H1 (cell line): ENCODE measurements around the gene GRAMD1B. TPM values are rescaled to one million over a fixed set of nuclear protein-coding genes. Genes with fewer than 3 reads are reported as not detected.

Experiments
- CTCF ChIA-PET: fragments of 300-600 bp; sonication (Branson Sonifier 250); formaldehyde crosslinking; loops from one replicate; lab custom pipeline; 2021; ENCODE audit not compliant: partially characterized antibody; lab: Charles Lee
- POLR2A ChIA-PET: fragments of 300-600 bp; sonication (Branson Sonifier 250); formaldehyde crosslinking; loops from one replicate; lab custom pipeline; 2021; ENCODE audit warnings: inconsistent platforms; ENCODE audit not compliant: partially characterized antibody; lab: Charles Lee
- DNase-seq, 2 experiments: peaks; one replicate each; pipeline versions ENCODE4 v3.0.0 to v3.0.0-alpha.2; 2010 to 2022; ENCODE audit warnings: low spot score in 2 of 2, low read depth in 1 of 2, mixed read lengths in 1 of 2
- FAIRE-seq: peaks from 2 replicates; lab custom pipeline; 2011; peaks lifted over from hg19 to GRCh38; lab: Jason Lieb, UNC
- H2AFZ ChIP-seq: 2 replicates; pipeline ENCODE4 v1.8.1; 2012; ENCODE audit warnings: low read length, inconsistent platforms
- H2AK5ac ChIP-seq: 2 replicates; pipeline ENCODE4 v1.6.1; 2013; ENCODE audit warnings: low read depth, low read length
- H2BK120ac ChIP-seq: replicated peaks from 2 replicates; pipeline ENCODE3; 2013; ENCODE audit warnings: low read depth, low read length, inconsistent platforms
- H2BK12ac ChIP-seq: 2 replicates; pipeline ENCODE4 v1.6.1; 2013; ENCODE audit warnings: low read depth, low read length
- H2BK15ac ChIP-seq: 2 replicates; pipeline ENCODE4 v1.6.1; 2013; ENCODE audit warnings: low read length
- H2BK20ac ChIP-seq: 2 replicates; pipeline ENCODE4 v1.6.1; 2013; ENCODE audit warnings: low read length
- H2BK5ac ChIP-seq: 2 replicates; pipeline ENCODE4 v1.6.1; 2013; ENCODE audit warnings: low read depth, low read length
- H3K14ac ChIP-seq: 2 replicates; pipeline ENCODE4 v1.6.1; 2013; ENCODE audit warnings: inconsistent platforms; ENCODE audit not compliant: insufficient read length
- H3K18ac ChIP-seq: 2 replicates; pipeline ENCODE4 v1.6.1; 2013; ENCODE audit warnings: low read length; ENCODE audit errors: extremely low read depth
- H3K23ac ChIP-seq: 2 replicates; pipeline ENCODE4 v1.6.1; 2013; ENCODE audit warnings: inconsistent platforms; ENCODE audit not compliant: insufficient read length
- H3K23me2 ChIP-seq: 2 replicates; pipeline ENCODE4 v1.6.1; 2013; ENCODE audit warnings: low read depth, low read length
- H3K27ac ChIP-seq: 2 replicates; pipeline ENCODE4 v1.6.1; 2011; ENCODE audit warnings: low read depth, low read length, inconsistent platforms
- H3K27me3 ChIP-seq, 4 experiments: replicated peaks in 1 of 4; 1 replicate in 1 of 4; 2 replicates in 3 of 4; pipeline versions ENCODE4 v1.6.1 to v1.8.1; 2011 to 2013; ENCODE audit warnings: low read length in 3 of 4, mild to moderate bottlenecking in 3 of 4, inconsistent platforms in 2 of 4, mixed read lengths in 2 of 4, moderate library complexity in 1 of 4; ENCODE audit not compliant: control insufficient read depth in 3 of 4, insufficient read depth in 3 of 4; ENCODE audit errors: extremely low read depth in 1 of 4
- H3K36me3 ChIP-seq, 4 experiments: 2 replicates each; pipeline versions ENCODE4 v1.6.1 to v1.8.1; 2011 to 2013; ENCODE audit warnings: mild to moderate bottlenecking in 4 of 4, low read length in 3 of 4, moderate library complexity in 2 of 4, control low read depth in 1 of 4, inconsistent platforms in 1 of 4; ENCODE audit not compliant: insufficient read depth in 4 of 4, control insufficient read depth in 2 of 4
- H3K4ac ChIP-seq: replicated peaks from 2 replicates; pipeline ENCODE3; 2013; ENCODE audit warnings: low read length, low read depth, mixed read lengths, inconsistent platforms; ENCODE audit not compliant: insufficient read length
- H3K4me1 ChIP-seq, 4 experiments: replicated peaks in 1 of 4; 1 replicate in 1 of 4; 2 replicates in 3 of 4; pipeline versions ENCODE4 v1.6.1 to v1.8.1; 2011 to 2013; ENCODE audit warnings: low read length in 3 of 4, inconsistent platforms in 2 of 4, mixed read lengths in 1 of 4; ENCODE audit not compliant: insufficient read depth in 4 of 4, control insufficient read depth in 3 of 4
- H3K4me2 ChIP-seq, 2 experiments: 2 replicates each; pipeline versions ENCODE4 v1.6.1 to v1.8.1; 2011 to 2013; ENCODE audit warnings: low read depth in 2 of 2, low read length in 2 of 2, control low read depth in 1 of 2, inconsistent platforms in 1 of 2, mild to moderate bottlenecking in 1 of 2; ENCODE audit not compliant: insufficient read depth in 1 of 2
- H3K4me3 ChIP-seq, 4 experiments: fragments of 200-600, 300-600 bp in 1 of 4; sonication (generic), shearing (Covaris generic), sonication (Bioruptor Twin) in 1 of 4; 2 replicates each; pipeline versions ENCODE4 v1.5.1 to v1.8.1; 2011 to 2016; ENCODE audit warnings: low read length in 4 of 4, low read depth in 3 of 4, control low read depth in 2 of 4, inconsistent platforms in 2 of 4, mild to moderate bottlenecking in 2 of 4, mixed read lengths in 1 of 4, moderate library complexity in 1 of 4; ENCODE audit not compliant: insufficient read depth in 2 of 4; ENCODE audit errors: extremely low read depth in 1 of 4
- H3K56ac ChIP-seq: replicated peaks from 2 replicates; pipeline ENCODE3; 2013; ENCODE audit warnings: low read depth, mild to moderate bottlenecking, mixed read lengths, low read length, inconsistent platforms; ENCODE audit not compliant: insufficient read length
- H3K79me1 ChIP-seq: 2 replicates; pipeline ENCODE4 v1.6.1; 2013; ENCODE audit warnings: low read depth, low read length, control low read depth
- H3K79me2 ChIP-seq, 2 experiments: 2 replicates each; pipeline versions ENCODE4 v1.6.1 to v1.8.1; 2012 to 2013; ENCODE audit warnings: low read length in 2 of 2, mild to moderate bottlenecking in 2 of 2, inconsistent platforms in 1 of 2; ENCODE audit not compliant: insufficient read depth in 2 of 2, control insufficient read depth in 1 of 2
- H3K9ac ChIP-seq, 4 experiments: replicated peaks in 1 of 4; 1 replicate in 1 of 4; 2 replicates in 3 of 4; pipeline versions ENCODE4 v1.6.1 to v1.8.1; 2011 to 2013; ENCODE audit warnings: low read depth in 3 of 4, low read length in 3 of 4, control low read depth in 2 of 4, mild to moderate bottlenecking in 2 of 4, moderate library complexity in 2 of 4, inconsistent platforms in 1 of 4; ENCODE audit errors: extremely low read depth in 1 of 4
- H3K9me3 ChIP-seq, 2 experiments: 2 replicates each; pipeline versions ENCODE4 v1.6.1 to v1.8.1; 2012 to 2013; ENCODE audit warnings: mild to moderate bottlenecking in 2 of 2, moderate library complexity in 2 of 2, control low read depth in 1 of 2, inconsistent platforms in 1 of 2, low read depth in 1 of 2, low read length in 1 of 2, mixed read lengths in 1 of 2; ENCODE audit not compliant: insufficient read depth in 2 of 2
- H4K20me1 ChIP-seq, 2 experiments: replicated peaks in 1 of 2; 2 replicates each; pipeline versions ENCODE3 to v1.8.1; 2011 to 2013; ENCODE audit warnings: inconsistent platforms in 2 of 2, low read length in 2 of 2, mild to moderate bottlenecking in 1 of 2; ENCODE audit not compliant: insufficient read depth in 2 of 2, control insufficient read depth in 1 of 2
- H4K5ac ChIP-seq: 2 replicates; pipeline ENCODE4 v1.6.1; 2013; ENCODE audit warnings: low read length, low read depth, mixed read lengths, inconsistent platforms; ENCODE audit not compliant: insufficient read length
- H4K8ac ChIP-seq: 2 replicates; pipeline ENCODE4 v1.8.0; 2013; ENCODE audit warnings: mild to moderate bottlenecking, moderate library complexity, low read length, inconsistent platforms; ENCODE audit not compliant: insufficient read depth; ENCODE audit errors: extremely low read depth
- H4K91ac ChIP-seq: replicated peaks from 2 replicates; pipeline ENCODE3; 2013; ENCODE audit warnings: low read length, mixed read lengths, inconsistent platforms; ENCODE audit not compliant: insufficient read length
- SUZ12 ChIP-seq: fragments of 200-600 bp; sonication (generic); IDR thresholded peaks from 2 replicates; pipeline ENCODE4 v1.6.1; 2012; ENCODE audit warnings: mild to moderate bottlenecking, inconsistent platforms, low read length, moderate library complexity, mixed read lengths
- WGBS, 2 experiments: shearing (Covaris generic) in 1 of 2; methylation state at CpG; one replicate each; pipeline versions ENCODE4 v1.1.6 to v1.1.7; 2013 to 2015; ENCODE audit warnings: low lambda C conversion rate in 2 of 2, mixed read lengths in 2 of 2, inconsistent platforms in 1 of 2, low coverage in 1 of 2, missing lambda C conversion rate in 1 of 2; ENCODE audit not compliant: insufficient replicate concordance in 2 of 2, insufficient coverage in 1 of 2, insufficient read length in 1 of 2; ENCODE audit errors: extremely low coverage in 1 of 2, missing lambda C conversion rate in 1 of 2; 5-methylcytosine and 5-hydroxymethylcytosine counted together
- polyA plus RNA-seq, 7 experiments: library from polyadenylated mRNA; depleted of rRNA in 3 of 7; stranded (reverse) in 5 of 7; unstranded in 2 of 7; fragments of >200 nt in 5 of 7; fragments of 200-250 nt in 2 of 7; gene quantifications; 1 replicate in 5 of 7; 2 replicates in 1 of 7; 4 replicates in 1 of 7; pipeline versions ENCODE4 v1.2.1 to v1.2.3, GENCODE V29; 2011 to 2013; ENCODE audit warnings: missing spikeins in 2 of 7, mixed read lengths in 2 of 7
- total RNA-seq: library from RNA; stranded (reverse); fragmentation: NEBNext Ultra II Directional; extraction: Animal tissue kit (Norgen Biotek cat#: 25700); gene quantifications from 2 replicates; pipeline ENCODE4 v1.2.1, GENCODE V29; 2021

The GRAMD1B gene
- total and polyA plus RNA-seq, 2 of the 8 experiments (the other 6 are each of a cell fraction or from before 2014, with no cell fraction given), result 10.1 to 21.2 TPM

- no peak overlapping the region for H4K8ac ChIP-seq
- 92% methylated on average over 6 of the region's 6 CpGs; no CpG with 5 or more reads in 1 of the 2 experiments for WGBS, 2 experiments
- no peak overlapping the region for H3K4me3 ChIP-seq
- no peak overlapping the region for H3K23ac ChIP-seq
- H3K79me2 ChIP-seq, result no peaks in the 10 kb centered on the region
- no peak overlapping the region for H3K4ac ChIP-seq
- H2BK5ac ChIP-seq, result no peak overlapping the region
- H2BK20ac ChIP-seq, result no peak overlapping the region
- H3K9me3 ChIP-seq, result no peaks in the 10 kb centered on the region
- H4K91ac ChIP-seq, result no peak overlapping the region
- no peaks in the 10 kb centered on the region for H3K27me3 ChIP-seq
- no peak overlapping the region for H2AK5ac ChIP-seq
- H3K14ac ChIP-seq, result no peak overlapping the region
- ChIA-PET CTCF (interaction anchor here (0.6 to 1.8 kb wide), 3 partner anchors 9 to 233 kb away, joined by 5 to 7 read pairs (median 6); no protein-coding TSS in a partner anchor), POLR2A (no interaction called here)
- no peak overlapping the region for H3K18ac ChIP-seq
- no peak overlapping the region for H3K56ac ChIP-seq
- no peak overlapping the region for H4K5ac ChIP-seq
- H2AFZ ChIP-seq, result no peak overlapping the region
- peaks cover 4% of the 10 kb centered on the region; the same call in 1 of the 2 replicates for H3K23me2 ChIP-seq
- H3K4me2 ChIP-seq, result no peak overlapping the region
- H2BK120ac ChIP-seq, result no peak overlapping the region
- H3K79me1 ChIP-seq, result peaks cover 5% of the 10 kb centered on the region
- no peak overlapping the region for H3K9ac ChIP-seq
- H3K4me1 ChIP-seq, result peaks cover 0 to 2% (median 0%) of the 10 kb centered on the region in 4 experiments; a peak in 2 of 7 replicates
- H3K36me3 ChIP-seq, result no peaks in the 10 kb centered on the region; a peak in 2 of 8 replicates
- no peak for DNase-seq
- H3K27ac ChIP-seq, result no peak overlapping the region
- TF ChIP-seq SUZ12, result no peak
- FAIRE-seq, result no peak
- peaks cover 0 to 3% of the 10 kb centered on the region in 2 experiments for H4K20me1 ChIP-seq
- H2BK15ac ChIP-seq, result no peak overlapping the region
- H2BK12ac ChIP-seq, result no peak overlapping the region
Observed at GRCh38 chr11:123587559-123587958, 157.5 kb downstream of the GRAMD1B start.
